Sigmoid colon (tissue), 4 donors: ENCODE measurements around the gene ZBTB7B.

Source experiments
- CTCF ChIP-seq, 4 experiments: fragments of 450-650 bp in 3 of 4; fragments of 200-600 bp in 1 of 4; IDR thresholded peaks; one replicate each; pipeline ENCODE4 v1.5.1; 2016 to 2019; ENCODE audit warnings: antibody characterized with exemption in 4 of 4, mild to moderate bottlenecking in 3 of 4, moderate library complexity in 2 of 4
- POLR2AphosphoS5 ChIP-seq, 4 donors: sonication (generic); formaldehyde crosslinking; IDR thresholded peaks; one replicate each; pipeline ENCODE4 v1.6.1; 2017; ENCODE audit warnings: antibody characterized with exemption in 4 of 4

GRCh38 chr1:154973344-154974101, 29.1 kb upstream of the ZBTB7B start:
- TF ChIP-seq POLR2AphosphoS5 (IDR thresholded peaks at IDR 0.05) (peak; percentile 53 to 87 (median 56)), CTCF (IDR thresholded peaks at IDR 0.05) (peak in 1 of 4 experiments; percentile 36)
